ENCODE results near the gene CARD14.

DNA sequence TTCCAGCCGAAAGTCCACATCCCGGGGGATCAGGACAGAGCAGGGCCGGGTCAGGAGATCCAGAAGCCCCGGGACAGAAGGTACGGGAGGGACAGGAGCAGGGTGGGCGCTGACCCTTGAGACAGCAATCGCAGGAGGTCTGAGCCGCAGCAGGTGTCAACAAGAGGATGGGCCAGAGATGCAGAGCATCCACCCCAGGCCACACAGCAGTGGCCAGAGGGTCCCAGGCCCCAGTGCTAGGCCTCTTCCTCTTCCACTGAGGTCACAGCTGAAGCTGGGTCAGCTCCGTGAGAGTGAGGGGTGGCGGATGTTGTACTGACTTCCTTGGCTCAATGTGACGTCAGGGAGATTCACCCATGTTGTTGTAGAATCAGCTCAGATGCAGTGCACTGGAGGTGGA, 82.1 kb downstream of the CARD14 start:
- no peak for TF ChIP-seq CTCF (IDR thresholded peaks at IDR 0.05; ENCODE audit: low read depth, low read length)
- TF ChIP-seq MAX (IDR thresholded peaks at IDR 0.05; ENCODE audit: low read depth, low read length) = no peak
- no peak for TF ChIP-seq POLR2A (IDR thresholded peaks at IDR 0.05; ENCODE audit: extremely low read depth, insufficient read length)

Measured in NB4 (cell line).